KOPT-K1 (cell line): Measurements from ENCODE around the gene CDC34.
A peak's percentile ranks its signal among the peaks of the same experiment; 100 is the strongest.

ENCODE experiments used
- H3K27ac ChIP-seq: fragments of 200-600 bp; sonication (generic); 2 replicates; pipeline ENCODE4 v1.5.1; 2016; ENCODE audit warnings: antibody characterized with exemption, mild to moderate bottlenecking, low read depth, low read length; ENCODE audit not compliant: poor library complexity, severe bottlenecking
- H3K36me3 ChIP-seq: fragments of 200-600 bp; sonication (generic); 2 replicates; pipeline ENCODE4 v1.5.1; 2017; ENCODE audit warnings: antibody characterized with exemption, mild to moderate bottlenecking, low read length, moderate library complexity; ENCODE audit not compliant: insufficient read depth
- H3K9me3 ChIP-seq: fragments of 200-600 bp; sonication (generic); 2 replicates; pipeline ENCODE4 v1.5.1; 2017; ENCODE audit warnings: antibody characterized with exemption, low read length, mild to moderate bottlenecking; ENCODE audit not compliant: insufficient read depth, poor library complexity, severe bottlenecking

Gene CDC34

GRCh38 chr19:494171-495080 is 37.1 kb upstream of the CDC34 start:
- Histone ChIP-seq H3K36me3 (no peaks in the 10 kb centered on the region), H3K9me3 (no peaks in the 10 kb centered on the region), H3K27ac (no peak overlapping the region)

GRCh38 chr19:495081-495401 is 36.5 kb upstream of the CDC34 start:
- H3K36me3 ChIP-seq: no peaks in the 10 kb centered on the region
- no peaks in the 10 kb centered on the region for H3K9me3 ChIP-seq
- no peak overlapping the region for H3K27ac ChIP-seq

GRCh38 chr19:495402-496111 is 36.0 kb upstream of the CDC34 start:
- Histone ChIP-seq H3K9me3 (no peaks in the 10 kb centered on the region), H3K27ac (no peak overlapping the region), H3K36me3 (no peaks in the 10 kb centered on the region)

- Histone ChIP-seq H3K36me3 (no peaks in the 10 kb centered on the region), H3K27ac (no peak within 1 kb of the TSS), H3K9me3 (no peaks in the 10 kb centered on the region)
These were observed 35.4 kb upstream of the CDC34 start, which contains the start of gene MADCAM1 for GRCh38 chr19:496112-496665. TSS of gene MADCAM1 (plus strand) at chr19:496486. CDS start at chr19:496500, 14 bp downstream.

- no peaks in the 10 kb centered on the region for H3K36me3 ChIP-seq
- no peaks in the 10 kb centered on the region for H3K9me3 ChIP-seq
- no peak overlapping the region for H3K27ac ChIP-seq
These were observed 34.6 kb upstream of the CDC34 start for GRCh38 chr19:496986-497385.

- Histone ChIP-seq H3K36me3 (no peaks in the 10 kb centered on the region), H3K27ac (no peak overlapping the region), H3K9me3 (no peaks in the 10 kb centered on the region)
These were observed 34.1 kb upstream of the CDC34 start for GRCh38 chr19:497491-497868.

GRCh38 chr19:497869-498510 is 33.6 kb upstream of the CDC34 start:
- H3K9me3 ChIP-seq: no peaks in the 10 kb centered on the region
- H3K36me3 ChIP-seq: no peaks in the 10 kb centered on the region
- no peak overlapping the region for H3K27ac ChIP-seq

GRCh38 chr19:498511-498891 is 33.1 kb upstream of the CDC34 start:
- Histone ChIP-seq H3K9me3 (no peaks in the 10 kb centered on the region), H3K27ac (no peak overlapping the region), H3K36me3 (no peaks in the 10 kb centered on the region)

- Histone ChIP-seq H3K9me3 (no peaks in the 10 kb centered on the region), H3K27ac (no peak overlapping the region), H3K36me3 (no peaks in the 10 kb centered on the region)
These were observed 32.5 kb upstream of the CDC34 start for GRCh38 chr19:498977-499623.

GRCh38 chr19:501646-502045 is 29.9 kb upstream of the CDC34 start:
- Histone ChIP-seq H3K9me3 (no peaks in the 10 kb centered on the region), H3K36me3 (no peaks in the 10 kb centered on the region), H3K27ac (no peak overlapping the region)

- Histone ChIP-seq H3K27ac (no peak overlapping the region), H3K36me3 (no peaks in the 10 kb centered on the region), H3K9me3 (no peaks in the 10 kb centered on the region)
These were observed 26.9 kb upstream of the CDC34 start for GRCh38 chr19:504616-505015.

GRCh38 chr19:506404-507285 is 24.9 kb upstream of the CDC34 start:
- H3K36me3 ChIP-seq: no peaks in the 10 kb centered on the region
- peak overlapping the region; percentile 95 for H3K27ac ChIP-seq
- H3K9me3 ChIP-seq: no peaks in the 10 kb centered on the region

GRCh38 chr19:507286-508203 is 24.0 kb upstream of the CDC34 start, which contains the start of gene TPGS1:
TSS of gene TPGS1 (plus strand) at chr19:507497. CDS start at chr19:507507, 10 bp downstream.
- no peaks in the 10 kb centered on the region for H3K36me3 ChIP-seq
- no peaks in the 10 kb centered on the region for H3K9me3 ChIP-seq
- H3K27ac ChIP-seq: peak within 1 kb of the TSS; percentile 95
